Globus pallidus (tissue), 1 donor: Measurements from ENCODE around the gene TK1.
"Not testable (repeated sequence)": the region's sequence is repeated elsewhere in the genome, so short reads cannot be mapped to it uniquely, and the experiment has no call there.

Experiments
- DNase-seq: peaks from one replicate; pipeline ENCODE4 v3.0.0-alpha.2; 2015; ENCODE audit warnings: low spot score

TK1 gene

DNA sequence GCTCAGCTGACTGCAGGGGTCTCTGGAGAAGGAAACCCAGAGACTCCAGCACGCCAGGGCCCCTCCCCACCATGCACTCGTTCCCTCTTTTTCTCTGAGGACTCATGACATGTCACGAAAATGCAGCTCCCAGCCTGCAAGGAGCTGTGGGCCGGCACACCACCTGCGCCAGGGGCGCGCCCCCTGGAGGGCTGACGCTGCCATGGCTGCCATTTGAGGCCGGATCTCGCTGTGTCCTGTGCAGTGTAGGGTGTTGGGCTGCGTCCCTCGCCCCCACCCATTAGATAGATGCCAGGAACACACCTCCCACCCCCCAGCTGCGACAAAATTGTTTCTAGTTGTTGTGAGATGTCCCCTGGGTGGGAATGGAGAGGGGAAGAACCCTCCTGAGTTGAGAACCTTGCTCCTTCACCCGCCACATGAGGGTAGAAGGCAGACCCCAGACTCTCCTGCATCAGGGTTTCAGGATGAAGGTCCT is 10.3 kb downstream of the TK1 start:
- DNase-seq = no peak

DNA sequence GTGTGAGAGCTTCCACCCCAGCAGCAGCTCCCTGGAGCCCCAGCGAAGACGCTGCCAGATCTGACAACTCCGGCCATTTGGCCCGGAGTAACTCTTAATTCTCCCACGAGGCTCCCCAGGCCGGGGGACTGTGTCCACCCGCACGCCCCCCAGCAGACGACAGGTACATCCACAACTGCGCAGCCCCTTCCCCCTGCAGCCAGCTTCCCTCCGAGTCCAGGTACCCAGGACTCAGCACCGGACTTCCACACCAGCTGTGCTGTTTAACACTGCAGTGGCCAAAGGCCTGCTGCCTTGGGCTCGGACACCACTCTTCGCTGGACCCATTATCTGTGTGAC is 11.2 kb downstream of the TK1 start:
- no peak for DNase-seq

DNA sequence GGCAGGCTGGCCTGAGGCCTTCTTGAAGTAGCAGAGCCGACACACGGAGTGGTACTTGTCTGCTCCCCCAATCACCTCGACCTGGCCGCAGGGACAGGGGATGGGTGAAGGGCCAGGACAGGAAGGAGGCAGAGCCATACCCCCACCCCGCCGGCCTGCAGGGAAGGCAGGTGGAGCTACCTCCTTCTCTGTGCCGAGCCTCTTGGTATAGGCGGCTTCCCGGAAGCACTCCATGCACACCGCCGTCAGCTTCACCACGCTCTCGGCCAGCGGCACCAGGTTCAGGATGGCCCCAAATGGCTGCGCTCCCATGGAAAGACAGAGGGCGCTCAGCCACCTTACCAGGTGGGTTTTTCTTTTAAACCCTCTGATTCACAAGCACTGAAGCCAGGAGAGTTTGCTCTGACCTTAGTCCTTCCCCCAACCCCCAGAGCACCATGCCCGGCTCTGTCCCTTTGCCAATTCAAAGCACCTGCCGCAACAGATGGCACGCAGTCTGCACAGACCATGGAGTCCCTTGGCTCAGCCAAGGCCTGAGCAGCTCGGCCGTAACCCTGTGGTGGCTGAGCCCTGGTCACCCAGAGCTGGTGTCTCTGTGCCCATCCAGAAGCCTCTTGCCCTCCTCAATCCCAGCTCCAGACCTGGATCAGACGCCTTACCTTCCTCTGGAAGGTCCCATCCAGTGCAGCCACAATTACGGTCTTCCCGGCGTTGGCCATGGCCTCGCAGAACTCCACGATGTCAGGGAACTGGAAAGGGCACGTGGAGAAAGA is 11.8 kb downstream of the TK1 start:
- no peak for DNase-seq

DNA sequence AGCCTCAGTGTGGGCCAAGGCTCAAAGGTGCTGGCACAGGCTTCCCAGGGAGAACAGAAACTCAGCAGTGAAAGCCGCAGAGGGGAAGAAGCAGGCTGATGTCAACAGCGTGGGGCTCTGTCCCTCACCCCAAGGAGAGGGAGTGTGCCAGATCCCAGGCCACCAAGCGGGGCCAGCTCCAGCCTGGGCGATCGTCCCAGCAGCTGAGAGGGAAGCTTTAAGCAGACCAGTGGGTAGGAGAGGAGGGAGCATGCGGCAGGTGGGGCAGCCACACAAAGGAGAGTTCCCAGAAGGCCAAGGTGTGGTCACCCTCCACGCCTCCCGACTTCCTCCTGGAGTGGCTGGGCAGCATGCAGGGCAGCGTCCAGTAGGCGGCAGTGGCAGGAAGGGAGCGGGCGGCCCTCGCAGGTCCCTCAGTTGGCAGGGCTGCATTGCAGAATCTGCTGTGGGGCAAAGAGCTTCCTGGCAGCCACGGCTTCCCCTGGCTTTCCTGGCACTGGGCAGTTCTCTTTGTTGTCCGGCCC is 12.4 kb downstream of the TK1 start:
- peak; percentile 91 for DNase-seq

DNA sequence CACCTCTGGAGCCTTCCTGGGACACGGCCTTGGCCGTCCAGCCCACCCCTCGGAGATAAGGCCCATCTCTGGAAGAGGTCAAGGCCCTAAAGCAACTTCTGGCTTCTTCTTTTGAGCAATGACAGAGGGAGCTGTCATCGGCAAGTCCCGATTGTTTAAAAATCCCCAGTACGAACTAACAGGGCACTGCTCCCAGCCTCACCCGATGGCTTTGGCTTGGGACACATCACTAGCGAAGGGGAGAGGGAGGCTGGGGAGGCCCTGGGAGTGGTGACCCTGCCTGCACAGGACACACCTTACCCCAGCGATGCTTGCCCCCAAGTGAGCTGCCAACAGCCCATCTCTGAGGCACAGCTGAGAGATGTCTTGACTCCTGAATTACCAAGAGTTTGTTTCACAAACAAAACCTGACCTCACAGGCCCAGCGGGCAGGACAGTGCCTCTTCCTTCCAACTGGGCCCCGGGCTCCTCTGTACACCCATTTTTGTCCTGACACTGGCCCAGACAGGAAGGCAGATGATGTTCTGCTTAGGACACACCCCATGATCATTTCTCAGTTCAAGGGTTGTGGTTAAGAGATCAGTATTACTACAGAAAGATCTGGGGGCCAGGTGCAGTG is 13.6 kb downstream of the TK1 start:
- DNase-seq = no peak

DNA sequence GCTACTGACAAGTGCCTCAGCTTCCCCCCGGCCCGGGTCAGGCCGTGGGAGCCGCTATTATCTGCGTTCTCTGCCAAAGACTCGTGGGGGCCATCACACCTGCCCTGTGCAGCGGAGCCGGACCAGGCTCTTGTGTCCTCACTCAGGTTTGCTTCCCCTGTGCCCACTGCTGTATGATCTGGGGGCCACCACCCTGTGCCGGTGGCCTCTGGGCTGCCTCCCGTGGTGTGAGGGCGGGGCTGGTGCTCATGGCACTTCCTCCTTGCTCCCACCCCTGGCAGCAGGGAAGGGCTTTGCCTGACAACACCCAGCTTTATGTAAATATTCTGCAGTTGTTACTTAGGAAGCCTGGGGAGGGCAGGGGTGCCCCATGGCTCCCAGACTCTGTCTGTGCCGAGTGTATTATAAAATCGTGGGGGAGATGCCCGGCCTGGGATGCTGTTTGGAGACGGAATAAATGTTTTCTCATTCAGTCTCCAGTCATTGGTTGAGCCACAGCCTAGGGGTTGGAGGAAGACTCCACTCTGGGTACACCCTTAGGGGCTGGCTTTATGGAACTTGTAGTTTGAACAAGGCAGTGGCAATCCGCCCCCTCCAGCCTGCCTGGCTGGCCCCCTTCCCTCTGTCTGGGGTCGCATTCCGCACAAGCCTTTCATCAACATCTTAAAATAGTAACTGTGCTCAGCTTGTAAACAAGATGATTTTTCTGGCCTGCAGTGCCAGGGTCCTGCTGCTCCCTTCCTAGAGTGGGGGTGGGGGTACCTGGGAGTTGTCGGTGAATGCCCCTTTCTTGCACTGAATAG is 14.4 kb downstream of the TK1 start:
- DNase-seq = no peak

DNA sequence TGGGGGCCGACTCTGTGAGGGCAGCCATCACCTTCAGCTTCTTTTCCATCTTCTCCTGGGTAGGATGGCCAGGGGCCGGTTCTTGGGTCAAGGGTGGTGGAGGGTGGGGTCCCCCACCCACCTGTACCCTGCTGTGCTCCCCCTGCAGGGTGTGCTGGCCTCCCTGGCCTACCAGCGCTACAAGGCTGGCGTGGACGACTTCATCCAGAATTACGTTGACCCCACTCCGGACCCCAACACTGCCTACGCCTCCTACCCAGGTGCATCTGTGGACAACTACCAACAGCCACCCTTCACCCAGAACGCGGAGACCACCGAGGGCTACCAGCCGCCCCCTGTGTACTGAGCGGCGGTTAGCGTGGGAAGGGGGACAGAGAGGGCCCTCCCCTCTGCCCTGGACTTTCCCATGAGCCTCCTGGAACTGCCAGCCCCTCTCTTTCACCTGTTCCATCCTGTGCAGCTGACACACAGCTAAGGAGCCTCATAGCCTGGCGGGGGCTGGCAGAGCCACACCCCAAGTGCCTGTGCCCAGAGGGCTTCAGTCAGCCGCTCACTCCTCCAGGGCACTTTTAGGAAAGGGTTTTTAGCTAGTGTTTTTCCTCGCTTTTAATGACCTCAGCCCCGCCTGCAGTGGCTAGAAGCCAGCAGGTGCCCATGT is 15.1 kb downstream of the TK1 start:
- DNase-seq = not testable (repeated sequence)

DNA sequence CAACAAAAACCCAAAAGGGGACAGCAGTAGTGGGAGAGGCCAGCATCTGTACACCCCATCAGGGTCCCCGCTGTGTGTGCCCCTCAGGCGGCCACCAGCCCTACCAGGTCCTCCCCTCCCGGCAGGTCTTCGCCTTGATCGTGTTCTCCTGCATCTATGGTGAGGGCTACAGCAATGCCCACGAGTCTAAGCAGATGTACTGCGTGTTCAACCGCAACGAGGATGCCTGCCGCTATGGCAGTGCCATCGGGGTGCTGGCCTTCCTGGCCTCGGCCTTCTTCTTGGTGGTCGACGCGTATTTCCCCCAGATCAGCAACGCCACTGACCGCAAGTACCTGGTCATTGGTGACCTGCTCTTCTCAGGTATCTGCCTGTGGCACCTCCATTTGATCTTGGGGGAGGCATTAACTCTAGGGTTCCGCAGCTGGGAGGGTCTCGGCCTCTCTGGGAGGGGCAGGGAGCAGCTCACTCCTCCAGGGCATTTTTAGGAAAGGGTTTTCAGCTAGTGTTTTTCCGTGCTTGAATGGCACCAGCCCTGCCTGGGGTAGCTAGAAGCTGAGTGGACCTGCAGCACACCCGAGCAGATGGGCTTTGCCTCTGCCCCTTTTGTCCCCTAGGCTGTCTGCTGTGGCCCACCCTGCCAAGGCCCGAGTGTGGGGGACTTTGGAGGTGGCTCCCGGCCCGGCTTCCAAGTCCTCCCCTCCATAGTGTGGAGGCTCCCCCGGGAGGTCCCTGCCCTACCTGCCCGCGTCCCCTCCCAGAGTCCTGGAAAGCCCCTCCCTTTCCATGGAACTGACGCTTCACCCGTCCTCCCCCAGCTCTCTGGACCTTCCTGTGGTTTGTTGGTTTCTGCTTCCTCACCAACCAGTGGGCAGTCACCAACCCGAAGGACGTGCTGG is 15.9 kb downstream of the TK1 start:
- no peak for DNase-seq

DNA sequence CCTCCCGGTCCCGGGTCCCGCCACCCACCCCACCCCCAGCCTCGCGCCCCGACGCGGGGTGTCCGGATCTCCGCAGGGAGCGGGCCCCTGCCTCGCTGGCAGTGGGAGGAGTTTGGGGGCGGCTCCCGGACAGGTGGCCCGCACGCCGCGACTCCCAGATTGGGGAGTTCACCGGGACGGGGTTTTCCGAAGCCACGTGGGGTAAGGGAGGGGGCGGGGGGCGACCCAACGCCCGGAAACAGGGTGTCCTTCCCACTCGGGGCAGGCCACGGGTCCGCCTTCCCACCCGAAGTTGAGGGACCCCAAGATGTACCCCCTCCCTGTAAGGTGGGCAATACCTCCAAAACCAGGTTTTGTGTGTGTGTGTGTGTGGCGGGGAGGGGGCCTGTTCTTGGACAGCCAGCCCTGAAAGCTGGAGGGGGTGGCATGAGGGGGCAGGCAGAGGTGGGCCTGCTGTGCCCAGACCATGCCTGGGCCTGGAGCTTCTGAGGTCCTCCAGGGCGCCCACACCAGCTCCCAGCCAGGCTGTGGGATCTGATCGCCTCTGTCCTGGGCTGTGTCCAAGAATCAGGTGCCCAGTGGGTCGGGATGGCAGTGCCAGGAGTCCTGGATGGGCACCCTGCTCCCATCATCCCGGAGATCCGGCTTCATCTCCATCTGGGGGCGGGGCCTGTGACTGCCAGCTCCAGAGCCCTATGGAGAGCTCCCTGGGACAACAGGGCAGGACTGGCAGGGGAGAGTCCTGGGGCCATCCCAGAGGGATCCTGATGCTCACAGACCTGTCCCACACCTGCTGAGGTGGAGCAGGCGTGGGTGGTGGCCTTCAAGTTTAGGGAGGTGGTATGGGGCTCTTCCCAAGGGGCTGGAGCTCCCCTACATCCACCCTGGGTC is 17.7 kb downstream of the TK1 start:
- DNase-seq = peak; percentile 78

DNA sequence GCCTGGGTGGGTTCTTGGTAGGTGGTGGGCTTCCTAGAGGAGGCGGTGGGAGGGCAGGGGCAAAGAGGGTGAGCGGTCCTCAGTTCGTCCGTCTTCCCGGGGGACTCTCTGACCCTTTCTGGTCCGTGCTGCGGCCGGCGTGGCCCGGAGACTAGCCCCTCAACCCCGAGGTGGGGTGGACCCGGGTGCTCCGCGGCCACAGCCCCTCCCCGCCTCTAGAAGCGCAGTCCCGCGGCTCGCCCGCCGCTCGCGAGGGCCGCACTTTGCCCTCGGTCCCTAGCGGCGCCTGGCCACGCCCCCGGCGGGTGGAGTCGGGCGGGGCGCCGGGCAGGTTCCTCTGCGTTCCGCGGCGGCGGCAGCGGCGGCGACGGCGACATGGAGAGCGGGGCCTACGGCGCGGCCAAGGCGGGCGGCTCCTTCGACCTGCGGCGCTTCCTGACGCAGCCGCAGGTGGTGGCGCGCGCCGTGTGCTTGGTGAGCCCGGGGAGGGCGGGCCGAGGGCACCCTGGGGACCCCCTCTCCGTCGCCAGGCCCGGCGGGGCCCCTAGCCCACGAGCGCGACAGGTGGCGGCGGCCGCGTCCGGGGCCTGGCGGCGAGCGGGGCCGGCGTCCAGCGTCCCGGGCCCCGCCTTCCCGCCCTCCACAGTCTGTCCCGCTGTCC is 18.5 kb downstream of the TK1 start, which contains the start of gene SYNGR2:
TSS of gene SYNGR2 (plus strand) at position 340 of the 661 bp plus-strand sequence. CDS start at position 376, 36 bp downstream.
- DNase-seq = peak; percentile 70

DNA sequence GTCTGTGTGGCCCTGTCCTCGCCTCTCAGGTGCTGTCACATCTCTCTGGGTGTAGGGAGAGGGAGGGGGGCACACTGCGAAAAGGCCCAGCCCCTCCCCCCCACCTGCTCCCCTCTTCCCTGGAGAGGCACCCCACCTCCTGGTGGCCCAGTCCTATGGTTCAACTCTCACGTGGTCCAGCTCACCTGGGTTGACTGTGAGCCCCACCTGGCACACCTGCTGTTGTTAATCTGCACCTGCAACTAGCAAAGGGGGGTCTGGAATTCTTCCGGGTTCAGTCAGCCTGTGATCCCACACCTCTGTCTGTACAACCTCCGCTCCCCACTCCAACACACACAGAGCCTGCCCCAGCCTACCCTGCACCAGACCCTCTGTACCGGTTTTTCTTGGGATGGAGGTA is 20.4 kb downstream of the TK1 start:
- DNase-seq = no peak

DNA sequence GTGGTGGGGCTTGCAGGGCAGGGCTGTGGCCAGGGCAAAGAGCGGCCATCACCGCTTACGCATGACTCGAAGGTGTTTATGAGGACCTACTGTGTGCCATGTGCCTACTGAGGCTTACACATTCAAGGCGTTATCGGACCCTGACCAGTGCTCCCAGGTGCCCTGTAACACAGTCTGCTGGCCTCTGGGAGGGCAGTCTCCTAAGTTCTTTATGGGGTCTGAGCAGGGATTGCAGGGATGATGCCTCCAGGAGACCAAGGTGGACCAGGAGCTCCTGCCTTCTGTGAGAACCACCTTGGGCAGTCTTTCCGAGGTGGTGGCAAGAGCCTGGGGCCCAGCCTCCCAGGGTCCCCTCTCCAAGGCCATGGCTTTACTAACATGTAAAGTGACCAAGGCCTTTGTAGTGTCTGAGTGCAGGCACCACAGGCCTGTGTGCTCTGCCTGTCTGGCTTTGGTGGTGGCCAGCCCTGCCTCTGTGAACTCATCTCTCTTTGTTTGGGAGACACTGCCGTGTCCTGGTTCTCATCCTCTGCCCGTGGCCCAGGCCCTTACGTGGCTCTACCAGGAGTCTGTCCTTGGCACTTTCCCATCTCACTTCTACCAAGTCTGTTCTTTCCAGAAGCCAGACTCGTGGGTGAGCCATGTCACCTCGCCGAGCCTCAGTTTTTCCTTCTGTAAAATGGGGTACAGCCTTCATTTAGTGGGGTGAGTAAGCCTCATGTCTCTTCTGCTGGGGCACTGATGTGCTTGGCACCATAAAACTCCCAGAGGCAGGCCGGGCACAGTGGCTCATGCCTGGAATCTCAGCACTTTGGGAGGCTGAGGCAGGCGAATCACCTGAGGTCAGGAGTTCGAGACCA is 21.9 kb downstream of the TK1 start:
- no peak for DNase-seq

DNA sequence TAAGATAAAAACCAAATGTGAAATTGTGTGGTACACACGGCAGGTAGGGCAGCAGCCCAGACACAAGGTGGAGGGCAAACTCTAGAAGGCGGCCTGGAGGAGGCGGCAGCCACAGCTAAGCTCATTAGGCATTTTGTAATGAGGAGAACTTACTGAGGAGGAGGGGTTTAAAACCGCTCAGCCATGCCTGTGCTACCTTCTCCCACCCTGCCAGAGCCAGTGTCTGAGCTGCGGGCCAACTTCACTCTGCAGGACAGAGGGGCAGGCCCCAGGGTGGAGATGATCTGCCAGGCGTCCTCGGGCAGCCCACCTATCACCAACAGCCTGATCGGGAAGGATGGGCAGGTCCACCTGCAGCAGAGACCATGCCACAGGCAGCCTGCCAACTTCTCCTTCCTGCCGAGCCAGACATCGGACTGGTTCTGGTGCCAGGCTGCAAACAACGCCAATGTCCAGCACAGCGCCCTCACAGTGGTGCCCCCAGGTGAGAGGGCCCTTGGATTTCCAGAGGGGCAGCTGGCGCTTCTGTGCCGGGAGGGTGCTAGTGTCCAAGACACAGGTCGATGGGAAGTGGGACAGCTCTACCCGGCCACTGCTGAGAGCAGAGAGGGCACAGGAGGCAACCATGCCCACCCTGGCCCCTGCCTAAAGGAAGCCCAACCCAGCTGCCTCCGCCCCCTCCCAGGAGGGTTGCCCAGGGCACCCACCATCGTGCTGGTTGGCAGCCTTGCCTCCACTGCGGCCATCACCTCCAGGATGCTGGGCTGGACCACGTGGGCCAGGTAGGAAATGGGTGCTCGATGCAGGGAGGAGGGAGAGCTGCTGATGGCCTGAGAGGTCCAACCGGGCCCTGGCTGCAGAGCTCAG is 22.7 kb downstream of the TK1 start:
- no peak for DNase-seq

DNA sequence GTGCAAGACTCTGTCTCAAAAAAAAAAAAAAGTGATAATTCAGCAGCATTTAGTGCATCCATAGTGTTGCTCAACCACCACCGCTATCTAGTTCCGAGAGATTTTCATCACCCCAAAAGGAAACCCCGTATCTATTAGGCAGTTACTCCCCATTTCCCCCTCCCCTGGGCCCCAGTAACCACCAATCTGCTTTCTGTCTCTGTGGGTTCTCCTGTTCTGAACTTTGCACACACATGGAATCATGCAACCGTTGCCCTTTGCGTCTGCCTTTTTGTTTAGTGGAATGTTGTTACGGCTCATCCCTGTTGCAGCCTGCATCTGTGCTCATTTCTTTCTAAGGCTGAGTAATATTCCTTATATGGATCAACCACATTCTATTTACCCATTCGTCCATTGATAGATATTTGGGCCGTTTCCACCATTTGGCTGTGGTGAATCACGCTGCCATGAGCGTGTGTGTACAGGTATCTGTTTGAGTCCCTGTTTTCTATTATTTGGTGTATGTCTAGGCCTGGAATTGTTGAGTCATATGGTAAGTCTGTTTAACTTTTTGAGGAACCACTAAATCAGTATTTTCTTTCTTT is 27.2 kb downstream of the TK1 start:
- DNase-seq = no peak

DNA sequence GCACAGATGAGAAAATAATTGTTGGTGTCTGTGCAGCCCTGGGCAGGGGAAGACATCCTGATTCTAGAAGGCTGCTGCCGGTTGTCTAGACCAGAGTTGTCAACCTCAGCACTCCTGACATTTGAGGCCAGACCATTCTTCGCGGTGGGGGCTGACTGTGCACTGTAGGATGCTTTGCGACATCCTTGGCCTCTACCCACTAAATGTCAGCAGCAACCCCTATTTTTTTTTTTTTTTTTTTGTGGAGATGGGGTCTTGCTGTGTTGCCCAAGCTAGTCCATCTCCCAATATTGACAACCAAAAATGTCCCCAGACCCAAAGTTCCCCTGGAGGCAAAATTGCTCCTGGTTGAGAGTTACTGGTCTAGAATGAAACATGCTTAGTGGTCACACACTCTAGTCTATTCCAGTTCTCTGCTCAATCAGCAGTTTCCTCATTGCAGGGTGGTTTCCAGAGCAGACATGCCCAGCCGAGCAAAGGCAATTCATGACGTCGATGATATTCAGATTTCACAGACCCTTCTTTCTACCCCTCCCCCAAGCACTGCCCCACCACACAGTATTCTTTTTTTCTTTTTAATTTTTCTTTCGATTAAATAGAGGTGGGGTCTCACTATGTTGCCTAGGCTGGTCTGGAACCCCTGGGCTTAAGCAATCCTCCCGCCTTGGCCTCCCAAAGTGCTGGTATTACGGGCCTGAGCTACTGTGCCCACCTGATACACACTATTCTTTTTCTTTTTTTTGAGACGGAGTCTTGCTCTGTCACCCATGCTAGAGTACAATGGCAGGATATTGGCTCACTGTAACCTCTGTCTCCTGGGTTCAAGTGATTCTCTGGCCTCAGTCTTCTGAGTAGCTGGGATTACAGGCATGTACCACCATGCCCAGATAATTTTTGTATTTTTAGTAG is 31.7 kb downstream of the TK1 start:
- no peak for DNase-seq

DNA sequence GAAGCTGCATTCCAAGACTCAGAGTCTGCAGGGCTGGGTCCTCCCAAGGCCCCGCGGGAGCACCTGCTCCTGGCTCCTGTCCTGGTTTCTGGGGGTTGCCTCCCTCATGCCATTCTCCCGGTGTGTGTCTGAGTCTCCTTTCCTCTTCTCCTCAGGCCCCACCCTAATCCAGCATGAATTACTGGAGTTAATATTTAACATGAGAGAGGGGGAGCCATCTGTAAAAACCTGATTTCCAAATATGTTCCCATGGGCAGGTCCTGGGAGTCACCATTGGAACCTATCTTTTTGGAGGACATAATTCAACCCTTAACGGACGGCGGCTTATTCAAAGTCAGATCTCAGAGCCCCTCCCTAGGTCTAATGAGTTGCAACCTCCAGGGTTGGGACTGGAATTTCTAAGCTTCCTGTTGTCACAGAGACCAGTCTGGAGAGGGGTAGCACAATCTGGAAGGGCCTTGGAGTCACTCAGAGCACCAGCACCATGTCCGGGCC is 35.3 kb downstream of the TK1 start:
- no peak for DNase-seq
